GM20431 (cell line): ENCODE data around the gene PKN3.

Experiments used
- in situ Hi-C: fragments of 300-500 bp; cut with MseI, MboI; formaldehyde crosslinking; loops from one replicate; pipeline ENCODE4 v1.15.0; 2020; ENCODE audit warnings: low sequenced_read_pairs; ENCODE audit not compliant: unreplicated experiment

The PKN3 gene

GRCh38 chr9:128729766-128730517 lies 27.6 kb downstream of the PKN3 start:
- in situ Hi-C loops = no loop called here

- in situ Hi-C loops = no loop called here
Observed at GRCh38 chr9:128731093-128731492, 28.8 kb downstream of the PKN3 start.

GRCh38 chr9:128731691-128732090 lies 29.4 kb downstream of the PKN3 start:
- in situ Hi-C loops = no loop called here

GRCh38 chr9:128732576-128732975 lies 30.3 kb downstream of the PKN3 start:
- in situ Hi-C loops = no loop called here

- in situ Hi-C loops = no loop called here
Observed at GRCh38 chr9:128733256-128733655, 31.0 kb downstream of the PKN3 start.

- in situ Hi-C loops = no loop called here
Observed at GRCh38 chr9:128735373-128735772, 33.1 kb downstream of the PKN3 start.

- in situ Hi-C loops = no loop called here
Observed at GRCh38 chr9:128742401-128742800, 40.1 kb downstream of the PKN3 start.

GRCh38 chr9:128743421-128743820 lies 41.1 kb downstream of the PKN3 start:
- in situ Hi-C loops = no loop called here

- in situ Hi-C loops = no loop called here
Observed at GRCh38 chr9:128747241-128747640, 44.9 kb downstream of the PKN3 start.

- in situ Hi-C loops = no loop called here
Observed at GRCh38 chr9:128750926-128751595, 48.8 kb downstream of the PKN3 start.

GRCh38 chr9:128753627-128754026 lies 51.3 kb downstream of the PKN3 start:
- in situ Hi-C loops = no loop called here

- in situ Hi-C loops = no loop called here
Observed at GRCh38 chr9:128757602-128758001, 55.3 kb downstream of the PKN3 start.

GRCh38 chr9:128762671-128763449 lies 60.6 kb downstream of the PKN3 start:
- in situ Hi-C loops = no loop called here

GRCh38 chr9:128764361-128764760 lies 62.1 kb downstream of the PKN3 start:
- in situ Hi-C loops = no loop called here

- in situ Hi-C loops = no loop called here
Observed at GRCh38 chr9:128765499-128765898, 63.2 kb downstream of the PKN3 start.

- in situ Hi-C loops = no loop called here
Observed at GRCh38 chr9:128768606-128769005, 66.3 kb downstream of the PKN3 start.
